ENCODE data around the gene JMJD1C. TPM values are rescaled to one million over a fixed set of nuclear protein-coding genes. Genes with fewer than 3 reads are reported as not detected.

The JMJD1C gene
- total RNA-seq, 1 experiment from 2014 or later = 91.9 TPM

- H3K9me3 Mint-ChIP-seq (ENCODE audit: unreplicated experiment) = no peaks in the 10 kb centered on the region
- DNase-seq (ENCODE audit: unreplicated experiment) = peak; percentile 80
- no TSS peak for BruUV-seq (replicated peaks)
- peaks cover 6% of the 10 kb centered on the region for H3K36me3 Mint-ChIP-seq (ENCODE audit: insufficient read depth, unreplicated experiment)
- H3K27me3 Mint-ChIP-seq (ENCODE audit: insufficient read depth, unreplicated experiment) = no peaks in the 10 kb centered on the region
- intact Hi-C loops (cut with micrococcal nuclease) = no loop called here
- peak overlapping the region; percentile 38 for H3K4me3 Mint-ChIP-seq (ENCODE audit: unreplicated experiment)
- TF ChIP-seq CTCF (IDR thresholded peaks at IDR 0.05; ENCODE audit: unreplicated experiment) = no peak
- H3K27ac Mint-ChIP-seq (ENCODE audit: low read depth, unreplicated experiment) = peak overlapping the region; percentile 57
- ChIA-PET POLR2A (interaction anchor here (1.1 to 1.8 kb wide), 5 partner anchors 11 to 108 kb away, joined by 3 to 5 read pairs (median 4); no protein-coding TSS in a partner anchor), CTCF (no interaction called here)
- H3K4me1 Mint-ChIP-seq (ENCODE audit: insufficient read depth, unreplicated experiment) = peaks cover 21% of the 10 kb centered on the region
These were observed 89.0 kb downstream of the JMJD1C start for GRCh38 chr10:63376560-63377304.

GRCh38 chr10:63375859-63376258 is 89.9 kb downstream of the JMJD1C start:
- DNase-seq (ENCODE audit: unreplicated experiment) = peak; percentile 33
- no peaks in the 10 kb centered on the region for H3K9me3 Mint-ChIP-seq (ENCODE audit: unreplicated experiment)

GRCh38 chr10:63375458-63375857 is 90.3 kb downstream of the JMJD1C start:
- peak; percentile 14 for DNase-seq (ENCODE audit: unreplicated experiment)
- Mint-ChIP-seq H3K27ac (ENCODE audit: low read depth, unreplicated experiment) (peak overlapping the region; percentile 57), H3K4me1 (ENCODE audit: insufficient read depth, unreplicated experiment) (peaks cover 16% of the 10 kb centered on the region), H3K4me3 (ENCODE audit: unreplicated experiment) (no peak overlapping the region), H3K27me3 (ENCODE audit: insufficient read depth, unreplicated experiment) (no peaks in the 10 kb centered on the region), H3K9me3 (ENCODE audit: unreplicated experiment) (no peaks in the 10 kb centered on the region), H3K36me3 (ENCODE audit: insufficient read depth, unreplicated experiment) (peaks cover 6% of the 10 kb centered on the region)
- ChIA-PET POLR2A (interaction anchor here (0.8 to 1.8 kb wide), 5 partner anchors 9 to 108 kb away, joined by 3 to 5 read pairs (median 3); no protein-coding TSS in a partner anchor), CTCF (no interaction called here)
- BruUV-seq (replicated peaks) = no TSS peak
- intact Hi-C loops (cut with micrococcal nuclease) = no loop called here
- TF ChIP-seq CTCF (IDR thresholded peaks at IDR 0.05; ENCODE audit: unreplicated experiment) = no peak

More at GRCh38 chr10:63375859-63376258, 89.9 kb downstream of the JMJD1C start:
- ChIA-PET POLR2A (interaction anchor here (1.1 to 1.8 kb wide), 5 partner anchors 10 to 107 kb away, joined by 3 to 5 read pairs (median 4); no protein-coding TSS in a partner anchor), CTCF (no interaction called here)
- TF ChIP-seq CTCF (IDR thresholded peaks at IDR 0.05; ENCODE audit: unreplicated experiment) = no peak
- H3K4me1 Mint-ChIP-seq (ENCODE audit: insufficient read depth, unreplicated experiment) = peaks cover 16% of the 10 kb centered on the region
- no peak overlapping the region for H3K4me3 Mint-ChIP-seq (ENCODE audit: unreplicated experiment)
- intact Hi-C loops (cut with micrococcal nuclease) = no loop called here
- peak overlapping the region; percentile 57 for H3K27ac Mint-ChIP-seq (ENCODE audit: low read depth, unreplicated experiment)
- peaks cover 6% of the 10 kb centered on the region for H3K36me3 Mint-ChIP-seq (ENCODE audit: insufficient read depth, unreplicated experiment)
- no TSS peak for BruUV-seq (replicated peaks)
- no peaks in the 10 kb centered on the region for H3K27me3 Mint-ChIP-seq (ENCODE audit: insufficient read depth, unreplicated experiment)

GRCh38 chr10:63374991-63375390 is 90.8 kb downstream of the JMJD1C start:
- BruUV-seq (replicated peaks) = no TSS peak

More at GRCh38 chr10:63374991-63375390, 90.8 kb downstream of the JMJD1C start:
- no peak for TF ChIP-seq CTCF (IDR thresholded peaks at IDR 0.05; ENCODE audit: unreplicated experiment)
- Mint-ChIP-seq H3K9me3 (ENCODE audit: unreplicated experiment) (no peaks in the 10 kb centered on the region), H3K36me3 (ENCODE audit: insufficient read depth, unreplicated experiment) (peaks cover 3% of the 10 kb centered on the region), H3K4me3 (ENCODE audit: unreplicated experiment) (no peak overlapping the region), H3K4me1 (ENCODE audit: insufficient read depth, unreplicated experiment) (peaks cover 16% of the 10 kb centered on the region), H3K27ac (ENCODE audit: low read depth, unreplicated experiment) (no peak overlapping the region), H3K27me3 (ENCODE audit: insufficient read depth, unreplicated experiment) (no peaks in the 10 kb centered on the region)
- POLR2A ChIA-PET = interaction anchor here (0.5 to 0.8 kb wide), 3 partner anchors 9 to 107 kb away, joined by 3 read pairs; no protein-coding TSS in a partner anchor
- CTCF ChIA-PET = no interaction called here
- DNase-seq (ENCODE audit: unreplicated experiment) = no peak
- intact Hi-C loops (cut with micrococcal nuclease) = no loop called here

Data from MCF 10A (cell line).